GM18858 (cell line): ENCODE results near the gene CYP2D6.
"Not testable (repeated sequence)": the region's sequence is repeated elsewhere in the genome, so short reads cannot be mapped to it uniquely, and the experiment has no call there.

Source experiments
- ATAC-seq: cut with Tn5 transposase; IDR thresholded peaks from one replicate; pipeline ENCODE4 v1.9.1; 2021; ENCODE audit not compliant: unreplicated experiment

Gene CYP2D6

DNA sequence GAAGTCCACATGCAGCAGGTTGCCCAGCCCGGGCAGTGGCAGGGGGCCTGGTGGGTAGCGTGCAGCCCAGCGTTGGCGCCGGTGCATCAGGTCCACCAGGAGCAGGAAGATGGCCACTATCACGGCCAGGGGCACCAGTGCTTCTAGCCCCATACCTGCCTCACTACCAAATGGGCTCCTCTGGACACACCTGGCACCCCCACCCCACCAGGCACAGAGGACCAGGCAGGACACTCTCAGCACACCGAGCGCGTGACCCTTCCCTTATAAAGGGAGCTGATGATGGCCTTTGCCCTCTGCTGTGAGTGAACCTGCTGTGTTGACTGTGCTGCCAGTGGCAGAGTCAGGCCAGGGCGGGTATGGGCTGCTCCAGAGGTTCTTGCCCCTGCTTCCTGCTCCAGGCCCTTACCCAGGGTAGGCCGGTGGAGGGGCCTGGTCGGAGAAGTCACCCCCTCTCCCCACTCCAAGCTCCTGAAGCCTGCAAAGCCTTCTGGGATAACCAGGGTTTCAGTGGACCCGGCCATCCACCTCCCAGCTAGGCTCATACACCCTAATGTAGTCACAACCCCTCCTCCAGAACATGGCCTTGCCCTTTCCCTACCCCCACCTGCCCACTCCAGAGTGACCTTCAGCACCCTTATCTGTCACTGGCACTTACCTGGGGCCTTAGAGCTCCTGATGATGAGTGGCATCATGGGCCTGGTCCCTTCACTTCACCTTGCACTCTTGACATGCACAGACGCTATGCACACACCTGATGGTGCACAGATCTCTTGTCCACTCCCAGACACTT, at the start of gene CYP2D6:
CYP2D6 (minus strand) TSS at position 172 of the 793 bp plus-strand sequence; CDS start at position 153, 19 bp downstream.
- not testable (repeated sequence) for ATAC-seq

GRCh38 chr22:42179616-42180015, 49.0 kb upstream of the CYP2D6 start:
- ATAC-seq, result no peak

DNA sequence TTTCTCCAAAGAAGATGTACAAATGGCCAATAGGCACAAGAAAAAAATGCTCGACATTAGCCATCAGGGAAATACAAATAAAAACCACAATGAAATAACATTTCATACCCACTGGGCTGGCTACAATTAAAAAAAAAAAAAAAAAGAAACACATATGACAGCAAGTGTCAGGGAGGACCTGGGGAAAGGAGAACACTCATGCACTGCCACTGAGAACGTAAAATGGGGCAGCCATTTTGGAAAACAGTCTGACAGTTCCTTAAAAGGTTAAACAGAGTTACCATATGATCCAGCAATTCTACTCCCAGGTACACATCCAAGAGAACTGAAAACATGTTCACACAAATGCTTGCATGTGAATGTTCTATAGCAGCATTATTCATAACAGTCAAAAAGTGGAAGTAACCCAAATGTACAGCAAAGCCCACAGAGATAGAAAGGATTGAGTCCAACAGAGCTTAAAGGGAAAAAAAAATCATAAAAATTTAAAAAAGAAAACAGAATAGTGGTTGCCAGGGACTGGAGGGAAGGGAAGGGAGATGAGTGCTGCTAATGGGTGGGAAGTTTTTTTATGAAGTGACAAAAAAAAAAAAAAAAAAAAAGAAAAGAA, 48.4 kb upstream of the CYP2D6 start:
- no peak for ATAC-seq

GRCh38 chr22:42177891-42178336, 47.3 kb upstream of the CYP2D6 start:
- no peak for ATAC-seq

DNA sequence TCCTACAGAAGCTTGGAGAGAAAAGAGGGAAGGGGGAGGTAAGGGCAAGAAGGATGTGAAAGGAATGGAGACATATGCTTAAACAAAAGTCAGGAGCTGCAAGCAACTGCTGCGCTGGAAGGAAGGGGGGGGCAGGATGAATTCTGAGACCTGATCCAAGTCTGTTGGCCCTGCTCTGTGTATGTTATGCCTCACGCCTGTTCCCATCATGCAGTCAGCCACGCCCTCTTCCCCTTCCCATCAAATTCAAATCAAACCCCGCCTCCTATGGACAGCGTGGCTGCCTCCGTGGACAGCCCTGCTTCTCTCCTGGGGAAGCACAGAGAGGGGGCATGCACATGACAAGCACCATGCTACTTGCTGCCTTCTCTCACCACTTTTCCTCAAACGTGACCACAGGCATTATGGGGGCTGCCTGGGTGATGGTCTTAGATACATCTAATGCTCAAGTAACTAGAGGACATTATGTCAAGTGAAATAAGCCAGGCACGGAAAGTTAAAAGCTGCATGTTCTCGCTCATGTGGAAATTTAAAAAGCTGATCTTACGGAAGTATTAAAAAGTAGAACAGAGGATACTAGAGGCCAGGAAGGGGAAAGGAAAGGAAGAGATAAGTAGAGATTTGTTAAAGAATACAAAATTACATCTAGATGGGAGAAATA, 45.8 kb upstream of the CYP2D6 start:
- no peak for ATAC-seq

GRCh38 chr22:42174062-42174461, 43.5 kb upstream of the CYP2D6 start:
- ATAC-seq, result no peak

DNA sequence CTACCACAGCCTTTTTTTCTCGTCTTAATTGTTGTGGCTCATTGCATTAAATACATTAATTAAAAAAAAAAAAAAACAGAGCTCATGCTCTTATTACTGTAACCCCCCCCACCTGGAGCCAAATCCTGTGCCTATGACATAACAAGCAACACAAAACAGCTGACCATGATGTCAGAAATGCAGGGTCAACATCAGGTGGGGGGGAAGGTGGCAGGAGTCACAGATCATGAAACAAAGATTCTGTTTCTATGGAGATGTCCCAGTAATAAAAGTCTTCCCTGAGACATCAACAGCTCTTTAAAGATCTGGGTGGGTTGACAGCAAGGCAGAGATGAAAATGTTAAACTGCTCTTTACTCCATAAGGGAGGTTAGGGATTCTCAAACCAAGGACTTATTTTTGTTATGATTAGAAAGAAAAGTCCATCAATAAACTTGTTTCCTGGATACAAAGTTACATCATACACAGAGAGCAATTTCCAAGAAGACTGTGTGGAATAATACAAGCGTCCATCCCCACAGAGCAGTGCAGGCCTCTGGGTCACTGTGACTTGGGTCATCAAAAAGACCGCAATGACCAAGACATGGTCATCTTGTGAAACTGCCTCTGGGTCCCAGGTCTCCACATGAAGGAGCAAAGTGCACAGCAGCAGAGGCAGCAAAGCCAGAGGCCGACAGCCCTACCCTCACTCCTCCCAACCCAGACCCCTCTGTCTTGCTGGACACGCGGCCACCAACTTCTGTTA, 42.7 kb upstream of the CYP2D6 start:
- no peak for ATAC-seq

DNA sequence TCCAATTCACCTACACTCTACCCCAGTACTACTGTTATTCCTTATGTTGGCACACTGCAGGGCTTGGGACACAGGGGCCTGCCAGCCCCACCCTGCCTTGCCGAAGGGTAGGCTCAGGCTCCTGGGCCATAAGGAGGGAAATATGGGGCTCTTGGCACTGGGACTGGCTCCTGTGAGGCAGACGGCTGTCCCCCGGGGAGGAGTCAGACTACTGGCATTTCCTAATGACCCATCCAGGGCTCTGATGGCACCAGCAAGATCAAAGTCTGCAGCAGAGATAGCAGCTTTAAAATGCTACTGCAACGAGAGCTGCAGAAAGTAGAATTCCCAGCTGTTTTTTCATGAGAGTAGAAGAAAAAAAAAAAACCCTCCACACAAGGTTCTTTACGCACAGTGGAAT, 42.2 kb upstream of the CYP2D6 start:
- ATAC-seq, result no peak

DNA sequence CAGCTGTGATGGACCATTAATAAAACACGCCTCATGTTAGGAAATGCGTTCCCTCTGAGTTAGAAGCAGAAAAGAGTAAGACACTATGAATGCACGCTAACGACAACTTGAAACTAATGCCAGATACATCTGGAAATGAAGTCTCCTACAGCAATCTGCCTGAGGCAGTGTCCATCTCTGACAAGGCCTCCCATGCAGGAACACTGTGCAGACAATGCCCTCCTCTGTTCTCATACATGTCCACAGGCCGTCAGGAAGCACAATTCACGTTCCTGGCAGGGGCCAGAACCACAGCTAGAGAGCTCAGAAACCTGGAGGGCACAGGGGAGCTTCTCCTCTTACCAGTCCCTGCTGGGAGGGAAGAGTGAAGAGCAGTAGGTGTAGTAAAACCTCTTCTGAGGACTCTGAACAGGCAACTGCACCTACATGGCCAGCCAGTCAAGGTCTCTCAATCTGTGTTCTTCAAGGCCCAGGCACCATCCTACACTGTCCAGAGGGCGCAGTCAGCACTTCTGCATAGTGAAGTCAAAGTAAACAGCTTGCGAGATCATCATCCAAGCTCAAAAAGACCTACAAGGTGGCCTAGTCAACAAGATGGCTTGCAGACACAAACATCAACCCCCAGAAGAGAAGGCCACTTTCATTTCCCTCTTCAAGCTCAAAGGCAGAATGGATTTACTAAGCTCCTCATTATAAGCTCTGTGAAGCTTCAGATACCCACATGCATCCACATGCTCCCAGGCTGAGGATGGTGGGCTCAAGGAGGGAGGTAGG, 41.5 kb upstream of the CYP2D6 start:
- ATAC-seq, result no peak

DNA sequence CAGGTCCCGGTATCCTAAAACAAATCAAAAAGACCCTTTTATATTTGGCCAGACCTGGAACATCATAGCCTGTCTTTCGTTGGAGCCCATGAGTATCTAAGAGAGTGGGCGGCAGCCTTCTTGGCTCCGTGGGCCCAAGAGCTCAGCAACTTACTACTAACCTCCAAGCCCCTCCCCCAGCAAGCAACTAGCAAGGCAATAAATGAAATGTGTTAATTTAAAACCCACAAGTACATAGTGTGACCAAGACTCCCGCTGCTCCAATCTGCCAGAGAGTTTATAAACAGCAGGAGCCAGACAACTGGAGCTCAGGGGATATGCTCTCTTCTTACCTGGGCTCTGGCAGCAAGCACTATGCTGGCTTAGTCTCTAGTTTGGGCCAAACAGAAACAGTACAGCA, 40.8 kb upstream of the CYP2D6 start:
- ATAC-seq, result no peak

DNA sequence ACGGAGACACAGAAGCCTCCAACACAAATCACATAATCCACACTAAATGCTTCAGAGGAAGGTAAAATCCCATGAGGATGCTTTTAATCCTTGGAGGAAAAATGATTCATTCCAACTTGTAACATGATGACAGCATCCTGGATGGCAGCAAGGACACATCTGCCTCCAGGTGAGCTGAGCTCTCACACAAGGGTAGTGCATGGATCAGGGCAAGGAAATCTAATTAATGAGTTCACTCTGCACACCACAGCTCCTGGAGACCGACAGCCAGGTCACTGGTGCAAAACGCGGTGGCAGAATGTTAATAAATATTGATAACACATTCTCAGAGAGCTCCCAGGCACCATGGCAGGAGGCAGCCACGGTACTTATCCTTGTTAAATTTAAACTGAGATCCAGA, 40.3 kb upstream of the CYP2D6 start:
- ATAC-seq, result no peak

DNA sequence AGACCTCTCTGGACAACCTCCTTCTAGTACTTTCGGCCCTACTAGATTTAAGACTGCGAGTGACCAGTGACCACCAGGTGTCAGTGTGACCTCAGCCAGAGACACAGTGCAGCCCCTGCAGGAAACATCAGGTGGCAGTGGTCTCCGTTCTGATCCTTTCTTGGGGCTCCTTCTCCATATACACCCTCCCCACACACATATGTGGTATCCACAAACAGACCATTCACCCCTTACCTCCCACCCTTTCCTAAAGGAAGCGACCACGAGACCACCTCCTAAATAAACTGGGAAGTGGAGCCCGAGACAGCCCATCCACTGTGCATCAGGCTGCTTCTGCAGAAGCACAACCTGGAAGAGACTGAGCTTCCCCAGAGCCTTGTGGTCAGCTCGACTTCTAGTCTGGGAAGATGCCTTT, 38.5 kb upstream of the CYP2D6 start:
- no peak for ATAC-seq

- ATAC-seq, result no peak
Measured at GRCh38 chr22:42168476-42168875, 37.9 kb upstream of the CYP2D6 start.

- no peak for ATAC-seq
Measured at GRCh38 chr22:42167066-42167465, 36.5 kb upstream of the CYP2D6 start.

DNA sequence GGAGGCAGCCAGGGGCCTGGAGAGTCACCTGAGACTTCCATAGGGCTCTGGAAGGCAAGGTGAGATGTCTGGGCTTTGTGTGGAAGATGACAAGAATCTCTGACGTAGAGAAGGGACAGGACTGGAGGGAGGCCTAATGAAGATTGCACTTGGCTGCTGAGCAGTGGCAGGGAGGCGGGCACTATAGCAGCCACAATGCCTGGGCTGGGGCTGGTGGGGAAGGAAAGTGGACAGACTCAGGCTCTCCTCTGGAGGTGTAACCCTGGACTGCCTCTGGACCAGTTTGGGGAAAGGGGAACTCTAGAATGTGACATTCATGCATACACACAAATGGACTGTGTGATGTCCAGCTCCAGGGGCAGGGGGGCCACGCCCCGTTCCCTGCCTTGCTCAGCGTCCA, 34.3 kb upstream of the CYP2D6 start:
- no peak for ATAC-seq

- ATAC-seq, result no peak
Measured at GRCh38 chr22:42163515-42163914, 32.9 kb upstream of the CYP2D6 start.

GRCh38 chr22:42162728-42163489, 32.3 kb upstream of the CYP2D6 start:
- ATAC-seq, result no peak

GRCh38 chr22:42160830-42161696, 30.5 kb upstream of the CYP2D6 start:
- ATAC-seq, result no peak

- no peak for ATAC-seq
Measured at GRCh38 chr22:42160251-42160650, 29.6 kb upstream of the CYP2D6 start.
